ENCODE data around the gene CEACAM7. TPM values are rescaled to one million over a fixed set of nuclear protein-coding genes. Genes with fewer than 3 reads are reported as not detected.
"Not testable (repeated sequence)": the region's sequence is repeated elsewhere in the genome, so short reads cannot be mapped to it uniquely, and the experiment has no call there.

CEACAM7 gene
- total and polyA plus RNA-seq, 7 donors = 0.49 to 1,079 (median 142) TPM; not detected in 1

GRCh38 chr19:41671486-41671885 lies 16.6 kb downstream of the CEACAM7 start:
- Histone ChIP-seq H3K9me3 (peaks cover 0 to 4% (median 0%) of the 10 kb centered on the region in 4 donors), H3K27me3 (peaks cover 0 to 52% (median 8%) of the 10 kb centered on the region in 3 donors), H3K4me1 (no peaks in the 10 kb centered on the region), H3K36me3 (no peaks in the 10 kb centered on the region), H3K27ac (no peak overlapping the region), H3K4me3 (no peak overlapping the region)
- intact Hi-C loops (cut with DNase I) = no loop called here
- TF ChIP-seq POLR2AphosphoS5 (IDR thresholded peaks at IDR 0.05) = no peak
- no peak for TF ChIP-seq POLR2A (IDR thresholded peaks at IDR 0.05)
- no peak for TF ChIP-seq CTCF (IDR thresholded peaks at IDR 0.05)
- TF ChIP-seq EP300 (IDR thresholded peaks at IDR 0.05) = no peak
- no peak for DNase-seq
- WGBS, 2 donors = 23 to 72% methylated on average over 5 of the region's 5 CpGs

GRCh38 chr19:41670755-41671154 lies 17.3 kb downstream of the CEACAM7 start:
- peaks cover 0 to 50% (median 8%) of the 10 kb centered on the region in 3 donors for H3K27me3 ChIP-seq
- TF ChIP-seq CTCF (IDR thresholded peaks at IDR 0.05) = no peak
- no peak for TF ChIP-seq POLR2A (IDR thresholded peaks at IDR 0.05)
- no peaks in the 10 kb centered on the region for H3K36me3 ChIP-seq
- intact Hi-C loops (cut with DNase I) = no loop called here
- peaks cover 5 to 10% (median 6%) of the 10 kb centered on the region in 4 donors for H3K9me3 ChIP-seq
- no peak overlapping the region for H3K27ac ChIP-seq
- no peak for DNase-seq
- H3K4me3 ChIP-seq = no peak overlapping the region
- no peaks in the 10 kb centered on the region for H3K4me1 ChIP-seq

GRCh38 chr19:41668315-41668714 lies 19.8 kb downstream of the CEACAM7 start:
- TF ChIP-seq POLR2AphosphoS5 (IDR thresholded peaks at IDR 0.05) (no peak), POLR2A (IDR thresholded peaks at IDR 0.05) (no peak), EP300 (IDR thresholded peaks at IDR 0.05) (no peak), CTCF (IDR thresholded peaks at IDR 0.05) (no peak)
- H3K4me3 ChIP-seq = no peak overlapping the region
- no peaks in the 10 kb centered on the region for H3K4me1 ChIP-seq
- intact Hi-C loops (cut with DNase I) = no loop called here
- peaks cover 7 to 15% (median 9%) of the 10 kb centered on the region in 4 donors for H3K9me3 ChIP-seq
- no peak overlapping the region for H3K27ac ChIP-seq
- DNase-seq = no peak
- WGBS, 2 donors = 20 to 58% methylated on average over 1 of the region's 1 CpG
- peaks cover 0 to 38% (median 8%) of the 10 kb centered on the region in 3 donors for H3K27me3 ChIP-seq
- H3K36me3 ChIP-seq = no peaks in the 10 kb centered on the region

- H3K4me3 ChIP-seq = no peak overlapping the region
- H3K4me1 ChIP-seq = no peaks in the 10 kb centered on the region
- H3K9me3 ChIP-seq = peaks cover 7 to 21% (median 9%) of the 10 kb centered on the region in 4 donors
- no peak for DNase-seq
- WGBS, 2 donors = 72 to 80% methylated on average over 2 of the region's 2 CpGs
- no peaks in the 10 kb centered on the region for H3K36me3 ChIP-seq
- peaks cover 0 to 17% (median 8%) of the 10 kb centered on the region in 3 donors for H3K27me3 ChIP-seq
- TF ChIP-seq POLR2A (IDR thresholded peaks at IDR 0.05) (no peak), CTCF (IDR thresholded peaks at IDR 0.05) (no peak), POLR2AphosphoS5 (IDR thresholded peaks at IDR 0.05) (no peak), EP300 (IDR thresholded peaks at IDR 0.05) (no peak)
- no peak overlapping the region for H3K27ac ChIP-seq
- intact Hi-C loops (cut with DNase I) = no loop called here
Measured at GRCh38 chr19:41666075-41666474, 22.0 kb downstream of the CEACAM7 start.

- WGBS, 2 donors = 46 to 50% methylated on average over 2 of the region's 2 CpGs
- Histone ChIP-seq H3K27me3 (peaks cover 0 to 33% (median 5%) of the 10 kb centered on the region in 3 donors), H3K27ac (no peak overlapping the region), H3K9me3 (peaks cover 0 to 8% (median 0%) of the 10 kb centered on the region in 4 donors), H3K4me3 (no peak overlapping the region), H3K4me1 (no peaks in the 10 kb centered on the region), H3K36me3 (no peaks in the 10 kb centered on the region)
- DNase-seq = no peak
- intact Hi-C loops (cut with DNase I) = no loop called here
- no peak for TF ChIP-seq EP300 (IDR thresholded peaks at IDR 0.05)
Measured at GRCh38 chr19:41657157-41657556, 30.9 kb downstream of the CEACAM7 start.

- H3K9me3 ChIP-seq; H3K27ac ChIP-seq; H3K36me3 ChIP-seq; H3K4me1 ChIP-seq; DNase-seq; H3K4me3 ChIP-seq; intact Hi-C loops (cut with DNase I): not testable (repeated sequence)
- 61 to 65% methylated on average over 2 of the region's 2 CpGs for WGBS, 2 donors
- H3K27me3 ChIP-seq = peaks cover 0 to 33% (median 5%) of the 10 kb centered on the region in 3 donors
Measured at GRCh38 chr19:41656756-41657155, 31.3 kb downstream of the CEACAM7 start.

Data from sigmoid colon (tissue), 7 donors.